Neural cell (in vitro differentiated cells): ENCODE data around the gene PSEN1. TPM values are rescaled to one million over a fixed set of nuclear protein-coding genes. Genes with fewer than 3 reads are reported as not detected.

Source experiments
- H2AFZ ChIP-seq: fragments of 200-600, 300-800 bp; sonication (generic), shearing (Covaris generic); 2 replicates; pipeline ENCODE4 v1.6.0; 2014; ENCODE audit warnings: low read depth, mild to moderate bottlenecking, antibody characterized with exemption, low read length, moderate library complexity
- H3F3A ChIP-seq: fragments of 200-600 bp; shearing (Covaris generic); 2 replicates; pipeline ENCODE4 v1.6.1; 2016; ENCODE audit warnings: mild to moderate bottlenecking, moderate library complexity, mixed read lengths, antibody characterized with exemption, low read length; ENCODE audit not compliant: insufficient read depth, poor library complexity, severe bottlenecking
- H3K27ac ChIP-seq: fragments of 200-600, 300-800 bp; sonication (generic), shearing (Covaris generic); 2 replicates; pipeline ENCODE4 v1.5.1; 2014; ENCODE audit warnings: mild to moderate bottlenecking, low read length, moderate library complexity
- H3K27me3 ChIP-seq: fragments of 300-800, 200-600 bp; sonication (generic), shearing (Covaris generic); 2 replicates; pipeline ENCODE4 v1.6.0; 2014; ENCODE audit warnings: mild to moderate bottlenecking, low read depth, low read length, moderate library complexity; ENCODE audit not compliant: insufficient read depth
- H3K36me3 ChIP-seq: fragments of 300-800, 200-600 bp; sonication (generic), shearing (Covaris generic); 2 replicates; pipeline ENCODE4 v1.5.1; 2014; ENCODE audit warnings: mild to moderate bottlenecking, antibody characterized with exemption, low read length, moderate library complexity; ENCODE audit not compliant: insufficient read depth
- H3K4me2 ChIP-seq: fragments of 300-800, 200-600 bp; sonication (generic), shearing (Covaris generic); 2 replicates; pipeline ENCODE4 v1.6.0; 2014; ENCODE audit warnings: mild to moderate bottlenecking, low read length
- H3K4me3 ChIP-seq: fragments of 300-800, 200-600 bp; sonication (generic), shearing (Covaris generic); 2 replicates; pipeline ENCODE4 v1.5.1; 2014; ENCODE audit warnings: mild to moderate bottlenecking, low read length, moderate library complexity
- H3K79me2 ChIP-seq: fragments of 200-600 bp; shearing (Covaris generic); replicated peaks from 2 replicates; pipeline ENCODE4 v1.6.0; 2014; ENCODE audit warnings: mild to moderate bottlenecking, low read length, moderate library complexity; ENCODE audit not compliant: insufficient read depth
- H3K9ac ChIP-seq: fragments of 300-800, 200-600 bp; sonication (generic), shearing (Covaris generic); 2 replicates; pipeline ENCODE4 v1.6.1; 2016; ENCODE audit warnings: mild to moderate bottlenecking, low read length, mixed read lengths
- H3K9me2 ChIP-seq: fragments of 200-600 bp; shearing (Covaris generic); 2 replicates; pipeline ENCODE4 v1.6.1; 2016; ENCODE audit warnings: mild to moderate bottlenecking, low read length, mixed read lengths; ENCODE audit not compliant: insufficient read depth
- H3K9me3 ChIP-seq: fragments of 200-600, 300-800 bp; sonication (generic), shearing (Covaris generic); 2 replicates; pipeline ENCODE4 v1.6.1; 2016; ENCODE audit warnings: mild to moderate bottlenecking, mixed run types, low read length, moderate library complexity, mixed read lengths
- H4K20me1 ChIP-seq: fragments of 200-600 bp; shearing (Covaris generic); 2 replicates; pipeline ENCODE4 v1.6.1; 2016; ENCODE audit warnings: mild to moderate bottlenecking, mixed run types; ENCODE audit not compliant: insufficient read depth
- CTCF ChIP-seq: fragments of 450-650 bp; IDR thresholded peaks from 2 replicates; pipeline ENCODE4 v1.5.1; 2014; ENCODE audit warnings: antibody characterized with exemption, mild to moderate bottlenecking, moderate library complexity; ENCODE audit not compliant: poor library complexity, severe bottlenecking
- EP300 ChIP-seq: fragments of 450-650 bp; conservative IDR thresholded peaks from 2 replicates; pipeline ENCODE4 v1.6.1; 2014; ENCODE audit warnings: antibody characterized with exemption, mild to moderate bottlenecking, moderate library complexity; ENCODE audit not compliant: poor library complexity, severe bottlenecking
- EZH2 ChIP-seq: fragments of 200-600, 300-800 bp; shearing (Covaris generic), sonication (generic); IDR thresholded peaks from 2 replicates; pipeline ENCODE4 v1.6.1; 2014; ENCODE audit warnings: antibody characterized with exemption, low read length, borderline replicate concordance, mild to moderate bottlenecking; ENCODE audit not compliant: insufficient read depth, poor library complexity, severe bottlenecking
- MXI1 ChIP-seq: fragments of 450-650 bp; conservative IDR thresholded peaks from 2 replicates; pipeline ENCODE4 v1.6.1; 2014; ENCODE audit warnings: antibody characterized with exemption, mild to moderate bottlenecking; ENCODE audit not compliant: poor library complexity, severe bottlenecking
- POLR2AphosphoS5 ChIP-seq: IDR thresholded peaks from 2 replicates; pipeline ENCODE4 v1.6.1; 2012
- RAD21 ChIP-seq: fragments of 450-650 bp; conservative IDR thresholded peaks from 2 replicates; pipeline ENCODE4 v1.6.1; 2014; ENCODE audit warnings: antibody characterized with exemption, mild to moderate bottlenecking, moderate library complexity
- REST ChIP-seq: IDR thresholded peaks from 2 replicates; pipeline ENCODE4 v1.6.1; 2012; ENCODE audit warnings: borderline replicate concordance
- SMC3 ChIP-seq: fragments of 450-650 bp; conservative IDR thresholded peaks from 2 replicates; pipeline ENCODE4 v1.6.1; 2014; ENCODE audit warnings: antibody characterized with exemption, mild to moderate bottlenecking, moderate library complexity; ENCODE audit not compliant: poor library complexity
- TAF1 ChIP-seq: IDR thresholded peaks from 2 replicates; pipeline ENCODE4 v1.6.1; 2012; ENCODE audit warnings: low read depth
- polyA plus RNA-seq: library from polyadenylated mRNA; depleted of rRNA; stranded (reverse); fragments of >200 nt; gene quantifications from 2 replicates; pipeline ENCODE4 v1.2.3, GENCODE V29; 2014

The PSEN1 gene
- polyA plus RNA-seq, 1 donor from 2014 or later = 40.3 TPM

- Histone ChIP-seq H3K9me3 (no peaks in the 10 kb centered on the region), H3F3A (no peaks in the 10 kb centered on the region), H2AFZ (no peak overlapping the region), H3K4me3 (no peak overlapping the region), H3K79me2 (no peaks in the 10 kb centered on the region), H3K9me2 (no peaks in the 10 kb centered on the region), H3K9ac (no peak overlapping the region), H4K20me1 (no peaks in the 10 kb centered on the region), H3K4me2 (no peak overlapping the region), H3K27ac (no peak overlapping the region), H3K36me3 (peaks cover 5% of the 10 kb centered on the region), H3K27me3 (no peaks in the 10 kb centered on the region)
- TF ChIP-seq MXI1 (no peak), EZH2 (no peak), REST (no peak), EP300 (no peak), TAF1 (no peak), RAD21 (no peak), SMC3 (no peak), POLR2AphosphoS5 (no peak), CTCF (no peak)
Measured at GRCh38 chr14:73225496-73225895, 89.2 kb downstream of the PSEN1 start.

- H3K9ac ChIP-seq = no peak overlapping the region
- no peaks in the 10 kb centered on the region for H3K9me2 ChIP-seq
- peaks cover 5% of the 10 kb centered on the region for H3K36me3 ChIP-seq
- no peak for TF ChIP-seq EP300
- TF ChIP-seq TAF1 = no peak
- TF ChIP-seq REST = no peak
- TF ChIP-seq RAD21 = no peak
- no peak for TF ChIP-seq MXI1
- TF ChIP-seq CTCF = no peak
- no peak for TF ChIP-seq POLR2AphosphoS5
- no peak for TF ChIP-seq EZH2
- no peak for TF ChIP-seq SMC3
- no peak overlapping the region for H3K4me2 ChIP-seq
- H4K20me1 ChIP-seq = no peaks in the 10 kb centered on the region
- no peak overlapping the region for H3K4me3 ChIP-seq
- H3K27ac ChIP-seq = no peak overlapping the region
- H3F3A ChIP-seq = no peaks in the 10 kb centered on the region
- H3K9me3 ChIP-seq = no peaks in the 10 kb centered on the region
- no peak overlapping the region for H2AFZ ChIP-seq
- H3K79me2 ChIP-seq = no peaks in the 10 kb centered on the region
- H3K27me3 ChIP-seq = no peaks in the 10 kb centered on the region
Measured at GRCh38 chr14:73227812-73228781, 91.8 kb downstream of the PSEN1 start.
